Gastrocnemius medialis (tissue), 4 donors: ENCODE data around the gene PXDN.

Source experiments
- POLR2A ChIP-seq, 2 donors: fragments of 450-650 bp; IDR thresholded peaks; one replicate each; pipeline ENCODE4 v1.6.1; 2017; ENCODE audit warnings: antibody characterized with exemption in 2 of 2, mild to moderate bottlenecking in 2 of 2, moderate library complexity in 2 of 2
- TF ChIP-seq, protein P1 (sequence below), 5 experiments: fragments of 450-650 bp in 3 of 5; fragments of 200-600 bp in 2 of 5; sonication (generic) in 2 of 5; IDR thresholded peaks in 4 of 5; conservative IDR thresholded peaks in 1 of 5; 1 replicate in 4 of 5; 2 replicates in 1 of 5; pipeline ENCODE4 v1.5.1; 2016 to 2019; ENCODE audit warnings: antibody characterized with exemption in 5 of 5, mild to moderate bottlenecking in 3 of 5, moderate library complexity in 3 of 5

DNA sequence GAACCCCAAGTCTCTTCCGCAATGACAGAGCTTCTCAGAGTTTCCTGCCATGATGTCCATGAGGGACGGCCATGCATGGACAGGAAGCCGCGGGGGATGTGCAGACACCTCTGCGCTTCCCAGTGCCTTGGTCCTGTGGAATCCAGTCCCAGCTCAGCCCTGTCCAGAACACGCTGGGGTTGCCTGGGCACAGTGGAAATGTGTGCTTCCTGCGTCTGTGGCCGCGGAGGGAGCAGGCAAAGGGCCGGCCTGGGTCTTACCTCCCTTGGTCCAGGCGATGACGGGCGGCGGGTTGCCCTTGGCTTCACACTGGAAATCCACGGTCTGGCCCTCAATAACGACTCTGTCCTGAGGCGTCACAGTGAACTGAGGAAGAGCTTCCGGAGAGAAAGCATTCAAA lies 79.6 kb downstream of the PXDN start:
- TF ChIP-seq, protein P1, sequence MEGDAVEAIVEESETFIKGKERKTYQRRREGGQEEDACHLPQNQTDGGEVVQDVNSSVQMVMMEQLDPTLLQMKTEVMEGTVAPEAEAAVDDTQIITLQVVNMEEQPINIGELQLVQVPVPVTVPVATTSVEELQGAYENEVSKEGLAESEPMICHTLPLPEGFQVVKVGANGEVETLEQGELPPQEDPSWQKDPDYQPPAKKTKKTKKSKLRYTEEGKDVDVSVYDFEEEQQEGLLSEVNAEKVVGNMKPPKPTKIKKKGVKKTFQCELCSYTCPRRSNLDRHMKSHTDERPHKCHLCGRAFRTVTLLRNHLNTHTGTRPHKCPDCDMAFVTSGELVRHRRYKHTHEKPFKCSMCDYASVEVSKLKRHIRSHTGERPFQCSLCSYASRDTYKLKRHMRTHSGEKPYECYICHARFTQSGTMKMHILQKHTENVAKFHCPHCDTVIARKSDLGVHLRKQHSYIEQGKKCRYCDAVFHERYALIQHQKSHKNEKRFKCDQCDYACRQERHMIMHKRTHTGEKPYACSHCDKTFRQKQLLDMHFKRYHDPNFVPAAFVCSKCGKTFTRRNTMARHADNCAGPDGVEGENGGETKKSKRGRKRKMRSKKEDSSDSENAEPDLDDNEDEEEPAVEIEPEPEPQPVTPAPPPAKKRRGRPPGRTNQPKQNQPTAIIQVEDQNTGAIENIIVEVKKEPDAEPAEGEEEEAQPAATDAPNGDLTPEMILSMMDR (IDR thresholded peaks at IDR 0.05 in 4 of 5, conservative IDR thresholded peaks at IDR 0.05 in 1 of 5), result no peak
- no peak for TF ChIP-seq POLR2A (IDR thresholded peaks at IDR 0.05)
